Cardiac muscle cell (in vitro differentiated cells and primary cell): ENCODE results near the gene C1S. TPM values are rescaled to one million over a fixed set of nuclear protein-coding genes. Genes with fewer than 3 reads are reported as not detected.

Experiments
- DNase-seq, 2 donors: peaks; one replicate each; pipeline versions ENCODE4 v3.0.0 to v3.0.0-alpha.2; 2010 to 2017; ENCODE audit warnings: low read depth in 1 of 2, low spot score in 1 of 2
- H3K27ac ChIP-seq: fragments of 200-600 bp; sonication (generic); 2 replicates; pipeline ENCODE4 v1.5.1; 2016
- H3K27me3 ChIP-seq: fragments of 200-600 bp; sonication (generic); 2 replicates; pipeline ENCODE4 v1.6.0; 2016; ENCODE audit warnings: control low read depth
- H3K36me3 ChIP-seq: fragments of 200-600 bp; sonication (generic); 2 replicates; pipeline ENCODE4 v1.5.1; 2016; ENCODE audit warnings: control low read depth
- H3K4me1 ChIP-seq: fragments of 200-600 bp; sonication (generic); 2 replicates; pipeline ENCODE4 v1.8.1; 2017; ENCODE audit warnings: low read depth, mild to moderate bottlenecking, mixed run types
- H3K4me3 ChIP-seq: fragments of 200-600 bp; sonication (generic); 2 replicates; pipeline ENCODE4 v1.5.1; 2016; ENCODE audit warnings: mild to moderate bottlenecking
- H3K9me3 ChIP-seq: fragments of 200-600 bp; sonication (generic); 2 replicates; pipeline ENCODE4 v1.5.1; 2017; ENCODE audit warnings: low read depth, mild to moderate bottlenecking, control low read depth
- polyA plus RNA-seq: library from polyadenylated mRNA; unstranded; fragments of >200 nt; fragmentation: Nextera tagmentation; extraction: Ambion mirVana; gene quantifications from 2 replicates; pipeline ENCODE4 v1.2.1, GENCODE V29; 2016
- total RNA-seq: library from RNA; depleted of rRNA; stranded (reverse); fragments of >200 nt; gene quantifications from 2 replicates; pipeline ENCODE4 v1.2.3, GENCODE V29; 2016
- TF ChIP-seq, protein P1 (sequence below): IDR thresholded peaks from 2 replicates; pipeline ENCODE4 v1.5.1; 2012; ENCODE audit warnings: low read depth, mild to moderate bottlenecking, low read length

The C1S gene
- total and polyA plus RNA-seq, 2 experiments from 2014 or later, result 5.0 to 7.3 TPM

- no peak overlapping the region for H3K4me3 ChIP-seq
- H3K4me1 ChIP-seq, result no peaks in the 10 kb centered on the region
- no peaks in the 10 kb centered on the region for H3K27me3 ChIP-seq
- TF ChIP-seq, protein P1, sequence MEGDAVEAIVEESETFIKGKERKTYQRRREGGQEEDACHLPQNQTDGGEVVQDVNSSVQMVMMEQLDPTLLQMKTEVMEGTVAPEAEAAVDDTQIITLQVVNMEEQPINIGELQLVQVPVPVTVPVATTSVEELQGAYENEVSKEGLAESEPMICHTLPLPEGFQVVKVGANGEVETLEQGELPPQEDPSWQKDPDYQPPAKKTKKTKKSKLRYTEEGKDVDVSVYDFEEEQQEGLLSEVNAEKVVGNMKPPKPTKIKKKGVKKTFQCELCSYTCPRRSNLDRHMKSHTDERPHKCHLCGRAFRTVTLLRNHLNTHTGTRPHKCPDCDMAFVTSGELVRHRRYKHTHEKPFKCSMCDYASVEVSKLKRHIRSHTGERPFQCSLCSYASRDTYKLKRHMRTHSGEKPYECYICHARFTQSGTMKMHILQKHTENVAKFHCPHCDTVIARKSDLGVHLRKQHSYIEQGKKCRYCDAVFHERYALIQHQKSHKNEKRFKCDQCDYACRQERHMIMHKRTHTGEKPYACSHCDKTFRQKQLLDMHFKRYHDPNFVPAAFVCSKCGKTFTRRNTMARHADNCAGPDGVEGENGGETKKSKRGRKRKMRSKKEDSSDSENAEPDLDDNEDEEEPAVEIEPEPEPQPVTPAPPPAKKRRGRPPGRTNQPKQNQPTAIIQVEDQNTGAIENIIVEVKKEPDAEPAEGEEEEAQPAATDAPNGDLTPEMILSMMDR, result no peak
- no peak overlapping the region for H3K27ac ChIP-seq
- no peak for DNase-seq
- H3K36me3 ChIP-seq, result no peaks in the 10 kb centered on the region
- H3K9me3 ChIP-seq, result no peaks in the 10 kb centered on the region
These were observed 56.4 kb downstream of the C1S start for GRCh38 chr12:7116916-7117315.

GRCh38 chr12:7117670-7118069, 57.2 kb downstream of the C1S start:
- Histone ChIP-seq H3K27ac (no peak overlapping the region), H3K9me3 (no peaks in the 10 kb centered on the region), H3K4me3 (no peak overlapping the region), H3K4me1 (no peaks in the 10 kb centered on the region), H3K36me3 (no peaks in the 10 kb centered on the region), H3K27me3 (no peaks in the 10 kb centered on the region)
- TF ChIP-seq, protein P1, result no peak
- no peak for DNase-seq

- H3K4me3 ChIP-seq, result no peak overlapping the region
- no peaks in the 10 kb centered on the region for H3K36me3 ChIP-seq
- H3K27ac ChIP-seq, result no peak overlapping the region
- TF ChIP-seq, protein P1, result no peak
- H3K27me3 ChIP-seq, result no peaks in the 10 kb centered on the region
- H3K9me3 ChIP-seq, result no peaks in the 10 kb centered on the region
- no peak for DNase-seq
- no peaks in the 10 kb centered on the region for H3K4me1 ChIP-seq
These were observed 58.4 kb downstream of the C1S start for GRCh38 chr12:7118881-7119280.

GRCh38 chr12:7120166-7120565, 59.6 kb downstream of the C1S start:
- no peak overlapping the region for H3K4me3 ChIP-seq
- no peaks in the 10 kb centered on the region for H3K4me1 ChIP-seq
- no peak overlapping the region for H3K27ac ChIP-seq
- H3K9me3 ChIP-seq, result no peaks in the 10 kb centered on the region
- no peaks in the 10 kb centered on the region for H3K36me3 ChIP-seq
- TF ChIP-seq, protein P1, result no peak
- H3K27me3 ChIP-seq, result peaks cover 4% of the 10 kb centered on the region
- DNase-seq, result no peak

Other genes starting within 250 kb of the C1S start
- gene GPR162, start 238.9 kb upstream of the C1S start, total RNA-seq, result 41.1 and 51.0 TPM in 2 replicates
- gene GPR162, start 238.9 kb upstream of the C1S start, polyA plus RNA-seq, result 29.2 and 38.6 TPM in 2 replicates
- gene P3H3, start 232.3 kb upstream of the C1S start, total RNA-seq, result 11.6 and 19.7 TPM in 2 replicates
- 13.7 and 18.2 TPM in 2 replicates for gene P3H3, start 232.3 kb upstream of the C1S start, polyA plus RNA-seq
- gene GNB3, start 219.8 kb upstream of the C1S start, total RNA-seq, result 3.0 and 5.2 TPM in 2 replicates
- gene GNB3, start 219.8 kb upstream of the C1S start, polyA plus RNA-seq, result 1.7 and 2.1 TPM in 2 replicates
- gene CDCA3, start 209.4 kb upstream of the C1S start, total RNA-seq, result 11.5 and 42.8 TPM in 2 replicates
- gene CDCA3, start 209.4 kb upstream of the C1S start, polyA plus RNA-seq, result 10.4 and 84.9 TPM in 2 replicates
- gene USP5, start 208.6 kb upstream of the C1S start, total RNA-seq, result 145 and 150 TPM in 2 replicates
- gene USP5, start 208.6 kb upstream of the C1S start, polyA plus RNA-seq, result 156 TPM in 2 replicates
- gene TPI1, start 193.2 kb upstream of the C1S start, total RNA-seq, result 1,963 and 2,650 TPM in 2 replicates
- 3,554 and 4,448 TPM in 2 replicates for gene TPI1, start 193.2 kb upstream of the C1S start, polyA plus RNA-seq
- 11.6 and 12.3 TPM in 2 replicates for gene SPSB2, start 187.4 kb upstream of the C1S start, total RNA-seq
- gene SPSB2, start 187.4 kb upstream of the C1S start, polyA plus RNA-seq, result 13.5 and 15.6 TPM in 2 replicates
- 17.5 and 18.8 TPM in 2 replicates for gene LRRC23, start 155.9 kb upstream of the C1S start, total RNA-seq
- gene LRRC23, start 155.9 kb upstream of the C1S start, polyA plus RNA-seq, result 23.7 and 24.8 TPM in 2 replicates
- gene ENO2, start 146.1 kb upstream of the C1S start, total RNA-seq, result 56.2 and 87.7 TPM in 2 replicates
- gene ENO2, start 146.1 kb upstream of the C1S start, polyA plus RNA-seq, result 133 and 154 TPM in 2 replicates
- 28.1 and 46.4 TPM in 2 replicates for gene ATN1, start 132.8 kb upstream of the C1S start, total RNA-seq
- gene ATN1, start 132.8 kb upstream of the C1S start, polyA plus RNA-seq, result 22.8 and 37.8 TPM in 2 replicates
- gene RNU7-1, start 116.9 kb upstream of the C1S start, total RNA-seq, result not detected in 2 replicates
- not detected in 2 replicates for gene RNU7-1, start 116.9 kb upstream of the C1S start, polyA plus RNA-seq
- gene C12orf57, start 116.7 kb upstream of the C1S start, total RNA-seq, result 260 and 307 TPM in 2 replicates
- gene C12orf57, start 116.7 kb upstream of the C1S start, polyA plus RNA-seq, result 154 and 208 TPM in 2 replicates
- gene PTPN6, start 109.4 kb upstream of the C1S start, total RNA-seq, result 17.4 and 19.2 TPM in 2 replicates
- 25.2 and 28.4 TPM in 2 replicates for gene PTPN6, start 109.4 kb upstream of the C1S start, polyA plus RNA-seq
- 350 and 388 TPM in 2 replicates for gene PHB2, start 90.1 kb upstream of the C1S start, total RNA-seq
- 181 and 228 TPM in 2 replicates for gene PHB2, start 90.1 kb upstream of the C1S start, polyA plus RNA-seq
- gene EMG1, start 89.8 kb upstream of the C1S start, total RNA-seq, result 15.7 and 21.5 TPM in 2 replicates
- gene EMG1, start 89.8 kb upstream of the C1S start, polyA plus RNA-seq, result 29.7 and 39.2 TPM in 2 replicates
- gene LPCAT3, start 42.2 kb upstream of the C1S start, total RNA-seq, result 12.0 and 15.8 TPM in 2 replicates
- gene LPCAT3, start 42.2 kb upstream of the C1S start, polyA plus RNA-seq, result 31.4 and 37.8 TPM in 2 replicates
- 2.4 and 3.6 TPM in 2 replicates for gene C1R, start 31.7 kb downstream of the C1S start, total RNA-seq
- 1.5 and 3.4 TPM in 2 replicates for gene C1R, start 31.7 kb downstream of the C1S start, polyA plus RNA-seq
- gene C1RL, start 48.5 kb downstream of the C1S start, total RNA-seq, result 18.4 and 32.4 TPM in 2 replicates
- gene C1RL, start 48.5 kb downstream of the C1S start, polyA plus RNA-seq, result 12.2 and 14.3 TPM in 2 replicates
- 0.95 and 8.9 TPM in 2 replicates for gene RBP5, start 68.2 kb downstream of the C1S start, total RNA-seq
- 1.5 and 4.1 TPM in 2 replicates for gene RBP5, start 68.2 kb downstream of the C1S start, polyA plus RNA-seq
- gene CLSTN3, start 69.7 kb downstream of the C1S start, total RNA-seq, result 32.0 and 35.5 TPM in 2 replicates
- gene CLSTN3, start 69.7 kb downstream of the C1S start, polyA plus RNA-seq, result 14.0 and 27.2 TPM in 2 replicates
- 41.7 and 50.1 TPM in 2 replicates for gene PEX5, start 129.0 kb downstream of the C1S start, total RNA-seq
- gene PEX5, start 129.0 kb downstream of the C1S start, polyA plus RNA-seq, result 20.4 and 20.8 TPM in 2 replicates
- not detected in 2 replicates for gene ACSM4, start 243.4 kb downstream of the C1S start, total RNA-seq
- not detected in 2 replicates for gene ACSM4, start 243.4 kb downstream of the C1S start, polyA plus RNA-seq